Bone marrow (tissue), 2 donors: ENCODE measurements around the gene NLGN4Y.

ENCODE experiments used
- DNase-seq, 2 donors: peaks; one replicate each; lab custom pipeline; 2025; lab: John Stamatoyannopoulos, UW

The NLGN4Y gene

DNA sequence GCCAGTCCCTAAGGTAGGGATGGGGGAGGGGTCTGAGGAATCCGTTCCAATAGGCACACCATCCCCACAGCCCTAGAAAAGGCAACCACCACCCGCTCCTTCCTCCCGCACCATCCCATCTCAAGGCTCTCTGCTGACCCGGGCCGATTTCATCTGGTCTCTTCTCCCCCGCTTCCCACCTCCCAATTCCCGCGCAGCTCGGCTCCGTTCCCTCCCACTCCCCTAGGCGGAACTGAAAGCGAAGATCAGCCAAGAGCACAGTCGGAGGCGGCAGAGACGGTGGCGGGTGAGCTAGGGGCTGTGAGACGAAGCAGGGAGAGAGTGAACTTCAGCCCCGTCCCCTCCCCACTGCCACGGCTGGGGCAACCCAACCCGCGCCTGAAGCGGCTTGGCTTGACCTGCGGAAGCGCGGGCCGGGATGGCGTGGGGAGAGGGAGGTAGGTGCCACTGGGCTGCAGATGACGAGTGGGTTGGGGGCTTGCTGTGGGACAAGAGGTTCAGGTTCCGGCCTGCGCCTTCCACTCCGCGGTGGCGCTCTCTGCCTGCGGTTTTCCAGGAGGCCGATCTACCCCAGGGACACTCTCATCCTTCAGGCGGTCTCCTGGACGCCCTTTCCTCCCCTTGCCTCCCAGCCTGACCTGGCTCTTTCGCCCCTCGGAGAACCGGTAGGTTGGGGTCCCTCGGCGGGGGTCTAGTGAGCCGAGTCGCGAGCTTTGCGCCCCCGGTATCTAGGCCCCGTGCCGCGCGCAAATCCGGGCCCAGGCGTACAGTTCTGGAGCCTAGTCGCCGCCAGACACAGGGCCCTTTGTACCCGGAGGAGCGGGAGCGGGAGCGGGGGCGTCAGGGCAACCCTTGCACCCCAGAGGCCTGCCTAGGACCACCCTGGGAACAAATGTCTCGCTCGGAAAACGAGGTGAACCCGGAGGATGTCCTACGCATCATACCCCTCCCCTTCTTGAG, at the start of gene NLGN4Y:
Gene NLGN4Y (plus strand): TSS at position 258 of the 960 bp plus-strand sequence. CDS start 97,591 bp downstream, outside the sequence.
- DNase-seq: no peak

DNA sequence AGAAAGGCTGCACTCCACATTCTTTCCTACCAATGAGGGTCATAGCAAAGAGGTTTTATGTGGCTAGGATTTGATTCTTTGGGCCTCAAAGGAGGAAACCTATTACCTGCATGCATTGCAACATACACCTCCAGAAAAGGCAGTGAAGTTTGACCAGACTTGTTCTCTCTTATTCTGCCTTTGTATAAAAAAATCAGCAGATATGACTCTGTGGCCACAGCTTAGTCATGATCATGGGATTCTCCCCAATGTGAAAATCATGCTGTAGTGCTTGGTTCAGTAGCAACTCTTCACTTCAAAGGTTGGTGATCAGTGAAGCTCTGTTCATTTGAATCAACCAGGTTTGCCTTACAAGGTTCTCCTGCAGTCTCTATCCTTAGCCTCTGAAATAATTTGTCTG, 38.4 kb upstream of the NLGN4Y start:
- DNase-seq: no peak

GRCh38 chrY:14490226-14490625, 34.1 kb upstream of the NLGN4Y start:
- DNase-seq: no peak

- no peak for DNase-seq
These were observed 26.3 kb upstream of the NLGN4Y start for GRCh38 chrY:14498071-14498470.

DNA sequence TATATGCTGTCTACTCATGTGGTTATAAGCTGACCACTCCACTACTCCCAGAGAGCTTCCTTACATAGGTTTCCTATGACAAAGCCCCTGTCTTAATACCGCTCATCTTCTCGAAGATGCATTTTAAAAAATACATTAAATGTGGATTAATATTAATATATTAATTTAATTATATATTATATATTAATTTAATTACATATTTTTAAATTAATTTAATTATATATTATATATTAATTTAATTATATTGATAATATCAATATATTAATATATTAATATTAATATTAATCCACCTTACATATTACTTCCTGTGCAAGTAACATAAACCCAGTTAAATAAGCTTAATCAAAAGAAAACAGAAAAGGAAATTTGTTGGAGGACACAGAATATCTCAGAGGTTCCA, 19.7 kb upstream of the NLGN4Y start:
- no peak for DNase-seq

- no peak for DNase-seq
These were observed 1.9 kb upstream of the NLGN4Y start for GRCh38 chrY:14522379-14522950.

GRCh38 chrY:14523491-14524271, 648 bp upstream of the NLGN4Y start:
- DNase-seq: no peak

DNA sequence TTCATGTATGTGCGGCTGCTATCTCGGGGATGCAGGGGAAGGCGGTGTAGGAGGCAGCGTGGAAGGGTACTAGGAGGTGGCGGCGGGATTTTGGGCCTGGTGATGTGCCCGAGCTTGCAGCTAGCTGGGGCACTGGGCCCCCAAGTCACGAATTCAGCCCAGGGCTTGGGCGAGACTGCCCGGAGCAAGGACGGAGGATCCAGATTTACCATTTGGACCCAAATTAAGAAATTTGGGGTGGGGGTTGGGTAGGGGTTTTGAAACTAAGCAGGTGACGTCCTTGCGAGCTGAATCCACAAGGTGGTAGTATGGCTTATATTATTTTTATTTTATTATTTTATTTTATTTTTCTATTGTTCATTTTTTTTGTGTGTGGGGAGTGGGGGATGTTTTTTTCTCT, 986 bp downstream of the NLGN4Y start:
- DNase-seq: no peak

DNA sequence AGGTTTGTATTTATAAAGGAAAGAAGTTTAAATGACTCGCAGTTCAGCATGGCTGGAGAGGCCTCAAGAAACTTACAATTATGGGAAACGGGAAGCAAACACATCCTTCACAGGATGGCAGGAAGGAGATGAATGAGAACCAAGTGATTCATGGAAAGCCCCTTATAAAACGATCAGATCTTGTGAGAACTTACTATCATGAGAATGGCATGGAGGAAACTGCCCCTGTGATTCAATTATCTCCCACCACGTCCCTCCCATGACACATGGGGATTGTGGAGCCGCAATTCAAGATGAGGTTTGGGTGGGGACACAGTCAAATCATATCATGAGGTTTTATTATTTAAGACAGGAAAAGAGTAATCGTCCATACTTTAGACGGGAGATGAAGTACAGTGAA, 4.0 kb downstream of the NLGN4Y start:
- no peak for DNase-seq

DNA sequence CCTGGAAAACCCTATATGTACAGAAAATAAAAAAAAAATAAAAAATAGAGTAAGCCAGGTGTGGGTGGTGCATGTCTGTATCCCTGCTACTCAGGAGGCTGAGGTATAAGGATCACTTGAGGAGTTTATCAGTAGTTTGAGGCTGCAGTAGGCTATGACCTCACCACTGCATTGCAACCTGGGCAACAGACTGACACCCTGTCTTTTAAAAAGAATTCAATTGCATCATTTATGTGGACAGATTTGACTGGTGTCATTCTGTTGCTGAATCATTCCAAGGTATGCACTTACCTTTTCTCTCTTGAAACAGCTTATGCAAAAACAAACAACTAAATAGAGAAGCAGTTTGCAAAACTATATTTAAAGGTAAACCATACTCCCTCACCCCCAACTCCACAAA, 12.4 kb downstream of the NLGN4Y start:
- no peak for DNase-seq

DNA sequence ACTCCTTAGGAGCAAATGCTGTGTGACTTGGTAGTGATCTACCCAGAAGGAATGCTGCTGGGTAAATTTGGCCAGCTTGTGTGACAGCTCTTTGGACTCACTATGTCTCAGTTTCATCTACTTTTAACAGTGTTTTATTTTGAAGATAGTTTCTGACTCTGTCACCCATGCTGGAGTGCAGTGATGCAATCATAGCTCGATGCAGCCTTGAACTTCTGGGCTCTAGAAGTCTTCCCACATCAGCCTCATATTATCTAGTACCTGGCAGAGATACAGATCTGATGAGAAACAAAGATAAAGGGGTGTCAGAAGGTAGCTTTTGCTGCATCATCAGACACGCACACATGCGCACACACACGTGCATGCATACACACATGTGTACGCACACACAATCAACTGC, 19.2 kb downstream of the NLGN4Y start:
- no peak for DNase-seq

DNA sequence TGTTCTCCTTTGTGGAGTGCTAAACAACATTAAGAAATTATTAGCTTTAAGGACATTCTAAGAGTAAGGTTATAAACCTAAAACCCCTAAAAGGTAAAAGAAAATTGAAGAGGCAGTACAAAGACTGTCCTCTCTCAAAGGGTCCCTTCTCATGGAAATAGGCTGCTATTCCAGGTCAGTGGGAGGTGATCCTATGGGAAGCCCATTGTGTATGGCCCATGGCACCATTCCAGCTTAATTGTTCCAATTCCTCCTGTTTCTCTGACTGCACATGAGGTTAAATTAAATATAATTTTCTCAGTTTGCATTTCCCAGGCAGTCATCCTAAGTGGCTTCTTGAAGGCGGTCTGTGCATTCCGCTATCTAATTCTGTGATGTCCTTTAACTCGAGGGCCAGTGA, 57.0 kb downstream of the NLGN4Y start:
- DNase-seq: no peak

DNA sequence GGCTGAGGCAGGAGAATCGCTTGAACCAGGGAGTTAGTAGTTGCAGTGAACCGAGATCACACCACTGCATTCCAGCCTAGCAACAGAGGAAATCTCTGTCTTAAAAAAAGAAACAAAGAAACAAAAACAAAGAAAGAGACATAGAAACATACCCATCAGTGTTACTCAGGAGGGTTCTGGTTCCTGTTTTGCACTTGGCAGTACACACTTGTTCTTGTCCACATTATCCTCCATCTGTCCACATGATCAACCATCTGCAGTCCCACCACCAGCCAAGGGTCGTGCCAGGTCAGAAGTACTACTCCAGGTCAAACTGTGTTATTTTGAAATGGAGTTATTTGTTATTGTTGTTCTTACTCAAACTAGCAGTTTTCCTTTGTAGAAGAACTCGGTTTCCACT, 62.4 kb downstream of the NLGN4Y start:
- no peak for DNase-seq

- DNase-seq: no peak
These were observed 77.0 kb downstream of the NLGN4Y start for GRCh38 chrY:14601372-14601771.

DNA sequence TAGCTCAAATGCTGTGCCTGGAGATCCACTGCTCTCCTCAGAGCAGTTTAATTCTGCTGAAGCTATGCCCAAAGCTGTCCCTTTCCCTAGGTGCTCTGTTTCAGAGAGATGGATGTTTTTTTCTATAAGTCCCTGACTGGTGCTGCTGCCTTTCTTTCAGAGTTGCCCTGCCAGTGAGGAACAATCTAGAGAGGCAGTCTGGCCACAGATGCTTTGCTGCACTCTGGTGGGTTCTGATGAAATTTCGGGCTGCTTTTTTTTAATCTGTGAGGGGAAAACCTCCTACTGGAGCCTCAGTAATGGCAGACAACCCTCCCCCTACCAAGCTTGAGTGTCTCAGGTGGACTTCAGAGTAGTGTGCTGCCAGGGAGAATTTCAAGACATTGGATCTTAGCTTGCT, 93.3 kb downstream of the NLGN4Y start:
- DNase-seq: no peak

GRCh38 chrY:14618513-14618912, 94.2 kb downstream of the NLGN4Y start:
- DNase-seq: no peak

- no peak for DNase-seq
These were observed 103.9 kb downstream of the NLGN4Y start for GRCh38 chrY:14628208-14628607.

- no peak for DNase-seq
These were observed 107.3 kb downstream of the NLGN4Y start for GRCh38 chrY:14631676-14632075.

DNA sequence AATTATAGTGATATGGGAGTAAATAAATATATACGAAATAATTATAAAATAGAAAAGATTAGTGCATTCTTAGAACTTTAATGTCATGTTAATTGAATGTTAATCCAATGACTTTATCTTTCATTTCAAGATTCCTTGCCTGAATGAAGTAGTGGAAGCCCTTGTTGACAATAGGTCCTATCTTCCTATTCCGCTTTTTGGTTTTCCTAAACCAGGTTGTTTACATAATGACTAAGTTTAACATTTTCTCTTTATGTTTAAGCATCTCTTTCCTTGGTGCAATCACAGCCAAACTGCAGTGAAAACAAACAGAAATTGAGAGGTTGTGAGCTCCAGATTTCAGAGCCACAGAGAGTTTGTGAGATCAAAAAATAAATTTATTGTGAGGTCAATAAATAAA, 109.4 kb downstream of the NLGN4Y start:
- no peak for DNase-seq

GRCh38 chrY:14634954-14635353, 110.6 kb downstream of the NLGN4Y start:
- no peak for DNase-seq

GRCh38 chrY:14637551-14637950, 113.2 kb downstream of the NLGN4Y start:
- no peak for DNase-seq

GRCh38 chrY:14641853-14642252, 117.5 kb downstream of the NLGN4Y start:
- DNase-seq: no peak
